ENCODE data around the gene RARA.

The RARA gene

GRCh38 chr17:40329839-40330794 is 21.1 kb downstream of the RARA start:
- peak; percentile 59 to 76 for DNase-seq

DNA sequence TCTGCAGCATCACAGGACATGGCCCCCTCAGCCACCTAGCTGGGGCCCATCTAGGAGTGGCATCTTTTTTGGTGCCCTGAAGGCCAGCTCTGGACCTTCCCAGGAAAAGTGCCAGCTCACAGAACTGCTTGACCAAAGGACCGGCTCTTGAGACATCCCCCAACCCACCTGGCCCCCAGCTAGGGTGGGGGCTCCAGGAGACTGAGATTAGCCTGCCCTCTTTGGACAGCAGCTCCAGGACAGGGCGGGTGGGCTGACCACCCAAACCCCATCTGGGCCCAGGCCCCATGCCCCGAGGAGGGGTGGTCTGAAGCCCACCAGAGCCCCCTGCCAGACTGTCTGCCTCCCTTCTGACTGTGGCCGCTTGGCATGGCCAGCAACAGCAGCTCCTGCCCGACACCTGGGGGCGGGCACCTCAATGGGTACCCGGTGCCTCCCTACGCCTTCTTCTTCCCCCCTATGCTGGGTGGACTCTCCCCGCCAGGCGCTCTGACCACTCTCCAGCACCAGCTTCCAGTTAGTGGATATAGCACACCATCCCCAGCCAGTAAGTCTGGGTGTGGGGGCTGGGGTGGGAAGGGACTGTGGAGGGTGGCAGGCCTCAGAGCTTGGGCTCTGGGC is 22.0 kb downstream of the RARA start:
- no peak for DNase-seq

DNA sequence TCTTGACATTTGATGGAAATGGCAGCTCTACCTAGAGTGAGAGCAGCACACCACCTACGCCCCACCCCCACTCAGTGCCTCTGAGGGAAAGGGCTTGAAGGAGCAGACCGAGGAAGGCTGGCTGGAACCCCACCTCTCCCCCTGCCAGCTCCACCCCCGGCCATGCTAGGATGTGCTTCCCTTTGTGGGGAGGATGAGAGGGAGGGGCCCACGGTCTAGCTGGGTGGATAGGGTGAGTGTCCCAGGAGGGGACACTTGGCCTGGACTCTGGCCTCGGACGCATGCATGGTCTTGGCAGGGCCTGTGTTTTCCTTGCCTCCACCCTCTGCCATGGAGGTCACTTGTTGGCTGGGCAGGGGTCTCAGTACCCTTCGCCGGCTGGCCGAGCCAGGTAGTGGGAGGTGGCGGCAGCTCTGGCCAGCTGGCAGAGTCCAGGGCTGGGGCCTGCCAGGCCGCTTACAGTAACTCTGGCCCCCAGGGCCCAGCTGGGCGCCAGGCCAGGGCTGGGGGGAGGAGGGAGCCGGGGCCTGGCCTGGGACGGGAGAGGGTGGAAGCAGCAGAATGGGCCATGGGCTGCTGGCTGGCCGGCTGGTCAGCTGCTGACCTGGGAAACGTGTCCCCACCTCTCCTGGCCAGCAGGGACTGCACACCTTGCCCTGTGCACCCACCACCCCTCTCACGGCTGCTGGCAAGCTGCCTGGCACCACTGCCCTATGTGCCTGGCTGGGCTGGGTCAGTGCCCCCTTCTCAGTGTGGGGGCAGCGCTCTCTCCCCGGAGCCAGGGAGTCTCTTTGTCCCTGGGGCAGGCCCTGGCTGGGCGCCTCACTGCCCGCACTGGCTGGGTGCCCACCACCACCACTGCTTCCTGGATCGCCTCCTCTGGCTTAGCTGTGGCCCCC is 23.0 kb downstream of the RARA start:
- no peak for DNase-seq

GRCh38 chr17:40333781-40334448 is 24.9 kb downstream of the RARA start:
- no peak for DNase-seq

GRCh38 chr17:40335620-40336019 is 26.6 kb downstream of the RARA start:
- DNase-seq: no peak

DNA sequence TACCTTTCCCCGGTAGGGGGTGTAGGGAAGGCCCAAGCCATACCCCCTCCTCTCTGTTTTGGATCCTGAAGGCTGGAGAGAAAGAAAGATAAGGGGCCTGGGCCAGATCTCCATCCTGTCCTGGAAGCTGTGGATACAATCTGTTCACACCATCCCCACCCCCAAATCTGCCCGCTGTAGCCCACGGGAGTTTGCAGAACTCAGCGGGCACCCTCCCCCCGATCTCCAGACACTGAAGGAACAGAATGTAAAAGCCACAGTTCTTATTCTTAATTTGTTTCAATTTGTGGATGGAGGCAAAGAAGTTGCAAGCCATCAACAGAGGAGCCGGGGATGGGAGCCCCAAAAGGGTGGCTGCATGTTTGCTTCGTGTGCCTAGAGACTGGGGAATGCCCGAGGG is 28.4 kb downstream of the RARA start:
- DNase-seq: no peak

- DNase-seq: no peak
These were observed 29.1 kb downstream of the RARA start for GRCh38 chr17:40338058-40338457.

DNA sequence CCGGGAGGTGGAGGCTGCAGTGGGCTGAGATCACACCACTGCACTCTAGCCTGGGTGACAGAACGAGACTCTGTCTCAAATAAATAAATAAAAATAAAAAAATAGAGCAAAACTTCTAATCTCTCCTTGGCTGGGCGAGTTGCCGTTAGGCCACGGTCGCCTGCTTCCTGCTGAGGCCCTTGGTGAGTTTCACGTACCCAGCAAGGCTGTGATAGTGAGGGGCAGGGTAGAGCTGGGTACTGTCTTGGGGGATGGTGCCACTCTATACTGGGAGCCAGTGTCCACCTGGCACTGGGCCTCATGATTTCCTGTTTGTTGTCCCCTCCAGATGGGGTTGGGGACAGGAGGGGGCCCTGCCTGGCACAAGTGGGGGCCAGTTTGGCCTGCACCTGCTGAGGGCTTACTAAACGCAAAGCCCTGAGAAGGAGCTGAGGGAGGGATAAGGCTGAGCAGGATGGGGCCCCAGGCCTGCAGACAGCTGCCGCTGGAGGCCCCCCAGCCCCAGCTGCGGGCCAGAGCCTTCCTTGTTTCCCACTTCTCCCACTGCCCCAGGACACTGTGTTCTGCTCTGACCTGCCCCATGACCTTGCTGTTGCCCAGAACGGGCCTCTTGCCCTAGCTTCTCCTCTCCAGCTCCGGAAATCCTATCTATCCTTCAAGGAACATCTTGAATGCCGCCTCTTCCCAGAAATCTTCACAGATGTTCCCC is 30.1 kb downstream of the RARA start:
- DNase-seq: no peak

- no peak for DNase-seq
These were observed 31.3 kb downstream of the RARA start for GRCh38 chr17:40340327-40340726.

DNA sequence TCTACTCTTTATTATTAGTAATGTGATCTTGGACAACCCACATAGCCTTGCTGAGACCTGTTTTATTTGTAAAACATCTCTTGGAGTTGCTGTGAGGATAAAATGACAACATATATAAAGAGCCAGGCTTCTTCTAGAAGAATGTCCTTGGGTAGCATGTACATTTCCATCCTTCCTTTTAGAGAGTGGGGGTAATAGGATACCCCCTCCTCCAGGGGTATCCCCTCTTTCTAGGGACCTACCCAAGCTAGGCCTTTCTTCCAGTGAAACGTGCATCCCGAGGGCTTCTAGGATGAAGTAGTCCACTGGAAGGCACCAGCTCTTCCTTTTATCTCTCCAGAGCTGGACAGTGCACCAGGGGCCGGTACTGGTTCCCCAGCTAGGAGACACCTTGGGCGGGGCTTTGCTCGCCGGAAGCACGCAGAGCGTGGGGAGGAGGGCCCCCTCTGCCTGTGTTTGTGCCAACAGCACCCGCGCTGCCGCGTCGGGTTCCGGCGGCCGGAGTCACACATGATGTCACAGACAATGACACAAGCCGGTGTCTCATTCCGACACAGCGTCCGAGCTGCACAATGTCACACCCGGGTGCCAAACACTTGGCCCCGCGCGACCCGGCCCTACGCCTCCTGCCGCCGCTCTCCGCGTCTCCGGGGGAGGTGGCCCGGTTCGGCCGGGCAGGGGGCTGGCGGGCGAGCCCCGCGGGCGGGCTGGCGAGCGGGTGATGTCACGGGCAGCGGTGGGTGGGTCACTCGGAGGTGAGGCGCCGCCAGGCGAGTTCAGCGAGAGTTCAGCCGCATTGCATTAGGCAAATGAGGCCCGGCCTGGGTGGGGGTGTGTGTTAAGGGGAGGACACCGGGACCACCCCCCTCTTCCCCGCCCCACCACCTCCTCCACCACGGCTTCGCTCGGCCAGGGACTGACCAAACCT is 32.2 kb downstream of the RARA start:
- DNase-seq: peak; percentile 73 to 81

- peak; percentile 32 to 50 for DNase-seq
These were observed 33.0 kb downstream of the RARA start for GRCh38 chr17:40341808-40342503.

DNA sequence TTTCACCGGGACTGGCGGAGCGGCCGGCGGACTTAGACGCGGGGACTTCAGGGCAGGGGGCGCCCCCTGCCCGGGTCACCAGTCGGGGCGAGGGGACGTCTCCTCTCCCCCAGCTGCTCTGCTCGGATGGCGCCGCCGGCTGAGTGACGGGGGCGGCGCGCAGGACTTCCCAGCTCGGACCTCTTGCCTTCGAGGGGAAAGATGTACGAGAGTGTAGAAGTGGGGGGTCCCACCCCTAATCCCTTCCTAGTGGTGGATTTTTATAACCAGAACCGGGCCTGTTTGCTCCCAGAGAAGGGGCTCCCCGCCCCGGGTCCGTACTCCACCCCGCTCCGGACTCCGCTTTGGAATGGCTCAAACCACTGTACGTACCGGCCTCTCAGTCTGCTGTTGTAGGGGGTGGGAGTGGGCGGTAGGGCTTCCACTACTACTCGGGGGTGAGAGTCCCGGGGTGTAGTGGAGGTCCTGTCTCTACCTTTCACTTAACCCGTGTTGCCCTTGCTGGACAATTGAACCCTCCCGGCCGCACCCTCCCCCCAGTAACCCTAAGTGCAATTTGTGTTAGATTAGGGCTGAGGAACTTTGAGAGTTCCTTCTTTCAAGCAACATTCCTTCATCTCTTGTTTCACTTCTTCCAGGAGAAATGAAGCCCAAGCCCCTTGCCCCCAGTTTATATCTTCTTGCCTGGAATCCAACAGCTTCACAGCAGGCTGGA is 33.7 kb downstream of the RARA start:
- DNase-seq: no peak

DNA sequence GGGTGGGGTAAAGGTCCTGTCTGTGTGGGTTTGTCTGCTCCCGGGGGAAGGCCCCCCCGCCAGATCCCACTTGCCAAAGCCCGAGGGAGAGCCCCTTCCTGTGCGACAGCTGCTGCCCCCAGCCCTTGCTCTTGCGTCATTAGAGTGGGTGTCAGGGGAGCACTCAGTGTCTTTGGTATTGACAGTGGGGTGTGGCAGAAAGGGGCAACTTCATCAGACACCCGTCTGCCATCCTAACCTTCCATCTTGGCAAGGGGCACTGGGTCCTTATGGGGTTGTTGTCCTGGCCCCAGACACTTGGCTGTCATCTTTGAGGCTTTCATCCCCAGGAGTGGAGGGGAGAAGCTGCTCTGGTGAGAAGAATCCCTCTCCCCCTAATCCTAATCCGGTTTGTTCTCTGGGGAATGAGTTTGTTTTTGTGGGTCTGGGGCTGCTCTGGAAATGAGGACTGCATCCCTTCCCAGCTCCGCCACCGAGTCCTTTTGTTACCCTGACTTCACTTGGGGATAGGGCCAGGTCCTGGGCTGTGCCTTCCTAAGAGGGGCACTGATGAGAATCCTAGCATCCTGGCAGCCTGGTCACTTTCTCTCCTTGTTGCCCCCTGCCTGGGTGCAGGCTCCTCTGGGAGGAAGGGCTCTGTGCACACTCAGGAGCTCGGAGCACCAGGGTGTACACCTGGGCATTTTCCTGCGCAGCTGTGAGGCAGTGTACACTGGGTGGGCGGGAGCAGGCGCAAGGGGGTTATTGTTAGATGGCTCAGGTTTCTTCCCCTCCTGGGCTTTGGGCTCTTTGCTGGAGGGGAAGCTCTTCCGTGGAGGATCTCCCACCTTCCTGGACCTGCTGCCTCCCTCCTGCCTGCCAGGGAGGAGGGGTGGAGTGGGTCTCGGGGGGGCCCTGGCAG is 34.5 kb downstream of the RARA start:
- peak; percentile 51 to 76 for DNase-seq

DNA sequence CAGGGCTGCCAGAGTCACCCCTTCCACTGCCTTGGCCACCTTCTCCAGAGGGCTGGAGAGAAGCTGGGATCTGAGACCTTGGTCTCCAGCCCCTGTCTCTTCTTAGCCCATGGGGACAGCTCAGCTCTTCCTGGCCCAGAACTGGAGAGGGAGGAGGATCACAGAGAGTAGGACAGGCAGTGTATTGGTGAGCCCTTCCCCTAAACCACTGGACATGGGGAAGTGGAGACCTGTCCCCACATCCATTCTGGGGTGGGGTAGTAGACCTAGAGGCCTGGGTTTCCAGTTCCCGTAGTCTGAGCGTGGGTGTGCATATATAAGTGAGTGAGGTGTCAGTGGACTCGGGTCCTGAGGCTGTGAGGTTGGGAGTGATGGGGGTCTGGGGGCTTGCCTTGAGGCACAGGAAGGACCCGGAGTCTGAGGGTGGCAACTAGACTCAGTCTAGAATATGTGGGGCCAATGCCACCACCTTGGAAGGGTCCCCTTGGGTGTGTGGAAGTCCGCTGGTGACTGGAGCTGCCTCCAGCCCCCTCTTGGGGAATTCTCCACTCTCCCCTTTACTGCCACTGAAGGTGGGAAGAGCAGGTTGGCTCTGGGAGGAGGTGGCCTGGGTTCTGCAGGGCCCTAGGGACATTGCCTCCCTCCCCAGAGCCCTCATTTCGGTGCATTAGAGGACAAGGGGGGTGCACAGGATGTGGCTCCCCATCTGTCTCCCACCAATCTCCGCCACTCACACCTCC is 35.6 kb downstream of the RARA start:
- no peak for DNase-seq

DNA sequence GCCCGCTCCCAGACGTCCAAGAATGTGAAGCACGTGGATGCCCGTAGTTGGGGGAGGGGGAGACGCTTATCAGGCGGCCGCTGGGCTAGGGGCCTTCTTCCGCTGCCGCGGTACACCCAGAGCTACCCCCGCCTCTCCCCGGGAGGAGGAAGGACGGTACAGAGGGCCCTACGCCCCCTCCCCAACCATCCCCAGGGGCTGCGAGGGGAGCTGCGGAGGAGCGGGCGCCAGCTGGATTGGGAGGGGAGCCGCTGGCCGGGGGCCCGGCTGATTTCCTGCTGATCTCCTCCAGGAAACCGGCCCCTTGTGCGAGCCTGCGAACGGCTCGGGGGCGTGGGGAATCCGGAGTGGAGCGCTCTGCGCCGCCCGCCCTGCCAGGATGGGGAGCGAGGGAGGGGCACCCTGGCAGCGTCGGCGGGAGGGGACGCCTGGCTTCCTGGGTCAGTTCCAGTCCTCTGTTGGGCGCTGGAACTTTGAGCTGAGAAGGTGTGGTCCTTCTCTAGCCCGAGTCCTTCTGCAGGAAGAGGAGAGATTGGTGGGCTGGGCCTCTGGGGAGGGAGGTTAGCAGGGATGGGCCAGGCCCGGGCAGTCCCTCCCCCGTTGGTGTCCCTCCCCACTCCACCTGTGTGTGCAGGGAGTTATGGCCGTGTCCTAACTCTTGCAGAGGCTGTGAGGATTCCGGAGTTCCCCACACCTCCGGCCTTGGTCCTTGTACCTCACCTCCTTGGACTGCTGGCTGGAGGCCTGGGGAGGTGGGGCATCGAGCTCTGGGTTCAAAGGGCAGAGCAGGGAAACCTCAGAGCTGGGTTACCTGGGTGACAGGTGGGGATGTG is 36.4 kb downstream of the RARA start:
- DNase-seq: peak; percentile 77 to 79

- no peak for DNase-seq
These were observed 37.2 kb downstream of the RARA start for GRCh38 chr17:40345994-40346764.
